ENCODE measurements around the gene RGS17. TPM values are rescaled to one million over a fixed set of nuclear protein-coding genes. Genes with fewer than 3 reads are reported as not detected.

The RGS17 gene
- total and polyA plus RNA-seq, 10 of the 15 experiments (the other 5 are each of a cell fraction or from before 2014, with no cell fraction given): 0.06 to 0.29 (median 0.14) TPM; not detected in 4

DNA sequence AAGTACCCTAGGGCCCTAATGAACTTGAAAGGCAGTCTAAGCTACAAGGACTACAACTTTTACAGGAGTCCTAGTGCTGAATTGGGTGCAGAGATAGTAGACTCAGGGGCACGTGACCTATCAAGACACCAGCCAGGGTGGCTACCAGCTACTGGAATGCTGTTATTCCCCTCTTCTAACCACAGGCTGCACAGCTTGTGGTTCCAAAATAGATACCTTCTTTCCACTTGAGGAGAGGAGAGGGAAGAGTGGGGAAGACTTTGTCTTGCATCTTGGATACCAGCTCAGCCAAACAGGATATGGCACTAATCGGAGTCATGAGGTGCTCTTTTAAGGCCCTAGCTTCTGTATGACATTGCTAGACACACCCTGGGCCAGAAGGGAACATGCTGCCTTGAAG lies 68.6 kb downstream of the RGS17 start:
- Histone ChIP-seq H3K4me2 (ENCODE audit: control insufficient read depth, insufficient read depth) (no peak overlapping the region), H2AFZ (ENCODE audit: control insufficient read depth, low read depth, low read length) (no peak overlapping the region), H4K20me1 (ENCODE audit: control insufficient read depth, insufficient read depth) (no peaks in the 10 kb centered on the region), H3K4me3 (no peak overlapping the region), H3K4me1 (ENCODE audit: control insufficient read depth, insufficient read depth, low read length) (no peaks in the 10 kb centered on the region), H3K27me3 (replicated peaks in 1 of 2; ENCODE audit: control insufficient read depth in 2 of 2, insufficient read depth in 2 of 2, low read length in 1 of 2) (no peaks in the 10 kb centered on the region), H3K9me3 (replicated peaks; ENCODE audit: control insufficient read depth, insufficient read depth, low read length) (no peaks in the 10 kb centered on the region), H3K36me3 (ENCODE audit: control insufficient read depth in 2 of 2, insufficient read depth in 2 of 2, low read length in 1 of 2) (no peaks in the 10 kb centered on the region), H3K79me2 (ENCODE audit: control insufficient read depth, insufficient read depth, low read length) (no peaks in the 10 kb centered on the region), H3K27ac (ENCODE audit: control insufficient read depth, insufficient read depth) (no peak overlapping the region), H3K9ac (ENCODE audit: control insufficient read depth, insufficient read depth, low read length) (no peak overlapping the region)
- DNase-seq (ENCODE audit: low read depth, low spot score) (no peak), FAIRE-seq (no peak), ATAC-seq (no peak)
- ChIA-PET SMC1A (ENCODE audit: uncharacterized antibody, unreplicated experiment) (interaction anchor here (1.3 kb wide), 1 partner anchor 11 kb away, joined by 4 read pairs; no protein-coding TSS in a partner anchor), RAD21 (ENCODE audit: unreplicated experiment) (no interaction called here), POLR2A (interaction anchor here (0.6 kb wide), 1 partner anchor 62 kb away, joined by 3 read pairs; no protein-coding TSS in a partner anchor), CTCF (interaction anchor here (1.3 kb wide), 1 partner anchor 31 kb away, joined by 4 read pairs; no protein-coding TSS in a partner anchor)
- no TSS peak for BruUV-seq (replicated peaks)
- in situ Hi-C loops (cut with MboI): no loop called here
- intact Hi-C loops (cut with micrococcal nuclease; ENCODE audit: unreplicated experiment): no loop called here
- no peak for TF ChIP-seq CBFB (IDR thresholded peaks at IDR 0.05; ENCODE audit: low read depth)
- no peak for TF ChIP-seq BMI1 (IDR thresholded peaks at IDR 0.05; ENCODE audit: borderline replicate concordance)
- TF ChIP-seq ZNF24 (IDR thresholded peaks at IDR 0.05): no peak
- 43% methylated on average over 2 of the region's 2 CpGs for WGBS (ENCODE audit: insufficient coverage, insufficient replicate concordance, low lambda C conversion rate, missing lambda C conversion rate)

DNA sequence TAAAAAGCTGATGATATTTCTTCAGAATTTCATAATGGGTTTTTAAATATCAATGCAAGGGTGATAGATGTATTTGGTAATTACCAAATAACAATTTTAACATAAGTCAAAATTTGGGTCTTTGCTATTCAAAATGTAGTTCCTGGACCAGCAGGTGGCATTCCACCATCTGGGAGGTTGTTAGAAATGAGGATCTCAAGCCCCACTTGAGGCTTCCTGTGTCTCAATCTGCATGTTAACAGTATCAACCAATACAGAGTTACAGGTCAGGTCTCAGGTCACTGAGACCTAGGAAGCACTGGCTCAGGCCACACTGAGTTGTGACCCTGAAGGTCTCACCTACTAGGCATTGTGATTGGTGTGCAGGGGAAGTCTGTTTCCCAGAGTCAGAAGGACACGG lies 71.3 kb downstream of the RGS17 start:
- FAIRE-seq (no peak), DNase-seq (ENCODE audit: low read depth, low spot score) (no peak), ATAC-seq (peak; percentile 58)
- H3K79me2 ChIP-seq (ENCODE audit: control insufficient read depth, insufficient read depth, low read length): no peaks in the 10 kb centered on the region
- H3K4me1 ChIP-seq (ENCODE audit: control insufficient read depth, insufficient read depth, low read length): no peaks in the 10 kb centered on the region
- no peak overlapping the region for H3K4me2 ChIP-seq (ENCODE audit: control insufficient read depth, insufficient read depth)
- CTCF ChIA-PET: interaction anchor here (0.6 to 1.0 kb wide), 2 partner anchors 10 to 60 kb away, joined by 3 read pairs; no protein-coding TSS in a partner anchor
- H4K20me1 ChIP-seq (ENCODE audit: control insufficient read depth, insufficient read depth): no peaks in the 10 kb centered on the region
- POLR2A ChIA-PET: no interaction called here
- in situ Hi-C loops (cut with MboI) (loop anchor here (10.0 kb wide), 1 partner anchor 255 kb away; no protein-coding TSS in a partner anchor), intact Hi-C loops (cut with micrococcal nuclease; ENCODE audit: unreplicated experiment) (no loop called here)
- SMC1A ChIA-PET (ENCODE audit: uncharacterized antibody, unreplicated experiment): interaction anchor here (1.0 to 1.3 kb wide), 2 partner anchors 25 to 33 kb away, joined by 3 to 4 read pairs; no protein-coding TSS in a partner anchor
- no peak overlapping the region for H2AFZ ChIP-seq (ENCODE audit: control insufficient read depth, low read depth, low read length)
- no peaks in the 10 kb centered on the region for H3K9me3 ChIP-seq (replicated peaks; ENCODE audit: control insufficient read depth, insufficient read depth, low read length)
- H3K36me3 ChIP-seq (ENCODE audit: control insufficient read depth in 2 of 2, insufficient read depth in 2 of 2, low read length in 1 of 2): no peaks in the 10 kb centered on the region
- no TSS peak for BruUV-seq (replicated peaks)
- H3K9ac ChIP-seq (ENCODE audit: control insufficient read depth, insufficient read depth, low read length): no peak overlapping the region
- WGBS (ENCODE audit: insufficient coverage, insufficient replicate concordance, low lambda C conversion rate, missing lambda C conversion rate): 53% methylated on average over 1 of the region's 1 CpG
- H3K27me3 ChIP-seq (replicated peaks in 1 of 2; ENCODE audit: control insufficient read depth in 2 of 2, insufficient read depth in 2 of 2, low read length in 1 of 2): no peaks in the 10 kb centered on the region; a peak in 1 of 4 replicates
- H3K4me3 ChIP-seq: no peak overlapping the region
- no peak overlapping the region for H3K27ac ChIP-seq (ENCODE audit: control insufficient read depth, insufficient read depth)
- RAD21 ChIA-PET (ENCODE audit: unreplicated experiment): interaction anchor here (1.0 to 1.9 kb wide), 3 partner anchors 48 to 113 kb away, joined by 3 to 4 read pairs (median 3); no protein-coding TSS in a partner anchor
- TF ChIP-seq RAD21 (IDR thresholded peaks at IDR 0.05; ENCODE audit: insufficient read depth, low read depth, low read length) (peak; percentile 20; the same call in 1 of the 2 replicates), ZZZ3 (IDR thresholded peaks at IDR 0.05; ENCODE audit: control insufficient read depth, insufficient read length, low read depth) (no peak), SUPT20H (IDR thresholded peaks at IDR 0.05; ENCODE audit: borderline replicate concordance, control insufficient read depth, low read depth, low read length) (no peak), SMC3 (IDR thresholded peaks at IDR 0.05; ENCODE audit: borderline replicate concordance, low read length) (peak; percentile 25; the same call in 1 of the 2 replicates)
- TF ChIP-seq, protein P1, sequence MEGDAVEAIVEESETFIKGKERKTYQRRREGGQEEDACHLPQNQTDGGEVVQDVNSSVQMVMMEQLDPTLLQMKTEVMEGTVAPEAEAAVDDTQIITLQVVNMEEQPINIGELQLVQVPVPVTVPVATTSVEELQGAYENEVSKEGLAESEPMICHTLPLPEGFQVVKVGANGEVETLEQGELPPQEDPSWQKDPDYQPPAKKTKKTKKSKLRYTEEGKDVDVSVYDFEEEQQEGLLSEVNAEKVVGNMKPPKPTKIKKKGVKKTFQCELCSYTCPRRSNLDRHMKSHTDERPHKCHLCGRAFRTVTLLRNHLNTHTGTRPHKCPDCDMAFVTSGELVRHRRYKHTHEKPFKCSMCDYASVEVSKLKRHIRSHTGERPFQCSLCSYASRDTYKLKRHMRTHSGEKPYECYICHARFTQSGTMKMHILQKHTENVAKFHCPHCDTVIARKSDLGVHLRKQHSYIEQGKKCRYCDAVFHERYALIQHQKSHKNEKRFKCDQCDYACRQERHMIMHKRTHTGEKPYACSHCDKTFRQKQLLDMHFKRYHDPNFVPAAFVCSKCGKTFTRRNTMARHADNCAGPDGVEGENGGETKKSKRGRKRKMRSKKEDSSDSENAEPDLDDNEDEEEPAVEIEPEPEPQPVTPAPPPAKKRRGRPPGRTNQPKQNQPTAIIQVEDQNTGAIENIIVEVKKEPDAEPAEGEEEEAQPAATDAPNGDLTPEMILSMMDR (IDR thresholded peaks at IDR 0.05 in 2 of 3, conservative IDR thresholded peaks at IDR 0.05 in 1 of 3; ENCODE audit: control insufficient read depth in 2 of 3, extremely low read depth in 1 of 3, insufficient read depth in 1 of 3, low read depth in 3 of 3, low read length in 3 of 3): peak; percentile 8 to 30 (median 15); a peak in 2 of 6 replicates
- TF ChIP-seq, protein P2, sequence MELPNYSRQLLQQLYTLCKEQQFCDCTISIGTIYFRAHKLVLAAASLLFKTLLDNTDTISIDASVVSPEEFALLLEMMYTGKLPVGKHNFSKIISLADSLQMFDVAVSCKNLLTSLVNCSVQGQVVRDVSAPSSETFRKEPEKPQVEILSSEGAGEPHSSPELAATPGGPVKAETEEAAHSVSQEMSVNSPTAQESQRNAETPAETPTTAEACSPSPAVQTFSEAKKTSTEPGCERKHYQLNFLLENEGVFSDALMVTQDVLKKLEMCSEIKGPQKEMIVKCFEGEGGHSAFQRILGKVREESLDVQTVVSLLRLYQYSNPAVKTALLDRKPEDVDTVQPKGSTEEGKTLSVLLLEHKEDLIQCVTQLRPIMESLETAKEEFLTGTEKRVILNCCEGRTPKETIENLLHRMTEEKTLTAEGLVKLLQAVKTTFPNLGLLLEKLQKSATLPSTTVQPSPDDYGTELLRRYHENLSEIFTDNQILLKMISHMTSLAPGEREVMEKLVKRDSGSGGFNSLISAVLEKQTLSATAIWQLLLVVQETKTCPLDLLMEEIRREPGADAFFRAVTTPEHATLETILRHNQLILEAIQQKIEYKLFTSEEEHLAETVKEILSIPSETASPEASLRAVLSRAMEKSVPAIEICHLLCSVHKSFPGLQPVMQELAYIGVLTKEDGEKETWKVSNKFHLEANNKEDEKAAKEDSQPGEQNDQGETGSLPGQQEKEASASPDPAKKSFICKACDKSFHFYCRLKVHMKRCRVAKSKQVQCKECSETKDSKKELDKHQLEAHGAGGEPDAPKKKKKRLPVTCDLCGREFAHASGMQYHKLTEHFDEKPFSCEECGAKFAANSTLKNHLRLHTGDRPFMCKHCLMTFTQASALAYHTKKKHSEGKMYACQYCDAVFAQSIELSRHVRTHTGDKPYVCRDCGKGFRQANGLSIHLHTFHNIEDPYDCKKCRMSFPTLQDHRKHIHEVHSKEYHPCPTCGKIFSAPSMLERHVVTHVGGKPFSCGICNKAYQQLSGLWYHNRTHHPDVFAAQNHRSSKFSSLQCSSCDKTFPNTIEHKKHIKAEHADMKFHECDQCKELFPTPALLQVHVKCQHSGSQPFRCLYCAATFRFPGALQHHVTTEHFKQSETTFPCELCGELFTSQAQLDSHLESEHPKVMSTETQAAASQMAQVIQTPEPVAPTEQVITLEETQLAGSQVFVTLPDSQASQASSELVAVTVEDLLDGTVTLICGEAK (IDR thresholded peaks at IDR 0.05; ENCODE audit: borderline replicate concordance): no peak
